Stimulated activated CD8-positive, alpha-beta memory T cell treated with anti-CD3 and anti-CD28 coated beads, Interleukin-12 subunit alpha, Interleukin-12 subunit beta, amount 100 ng/mL, for 24 hours (primary cell): ENCODE results near the gene PROS1.
"Not testable (repeated sequence)": the region's sequence is repeated elsewhere in the genome, so short reads cannot be mapped to it uniquely, and the experiment has no call there.

ENCODE experiments used
- DNase-seq: peaks from one replicate; pipeline ENCODE4 v3.0.0-alpha.2; 2020; ENCODE audit errors: extremely low read depth

The PROS1 gene

DNA sequence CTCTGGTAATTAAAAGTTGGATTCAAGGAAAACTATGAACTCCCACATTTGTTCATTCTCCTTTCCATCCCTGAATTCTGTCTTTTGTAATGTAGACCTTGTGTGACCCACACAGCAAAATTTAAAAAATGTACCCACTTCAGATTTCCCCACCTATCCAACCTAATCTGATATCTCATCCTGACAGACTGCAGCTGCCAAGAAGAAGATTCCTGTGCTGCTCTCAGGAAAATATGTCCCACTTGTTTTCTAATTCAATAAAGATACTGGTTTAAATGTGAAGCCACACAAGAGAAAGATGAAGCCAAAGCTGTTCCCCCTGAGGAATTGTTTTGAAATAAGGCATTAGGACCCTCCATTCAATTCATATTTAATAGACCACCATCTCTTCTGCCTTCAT, 100.3 kb downstream of the PROS1 start:
- not testable (repeated sequence) for DNase-seq

DNA sequence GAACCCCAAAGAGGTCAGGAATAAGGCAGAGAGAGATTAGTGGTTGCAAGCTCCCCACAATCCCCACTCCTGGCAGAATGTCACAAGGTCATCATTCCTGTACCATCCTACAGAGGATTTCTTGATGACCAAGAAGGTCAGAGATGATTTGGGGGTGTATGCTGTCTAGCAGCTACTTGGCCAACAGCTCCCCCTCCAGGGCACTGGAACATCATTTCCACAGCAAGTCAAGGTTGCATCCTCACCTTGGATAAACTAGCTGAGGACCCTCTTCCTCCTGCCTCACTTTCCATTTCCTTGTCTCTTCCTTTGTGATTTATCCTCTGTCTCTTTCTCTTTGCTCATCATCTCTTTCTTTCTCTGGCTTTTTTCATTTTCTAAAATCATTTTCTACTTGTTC, 106.3 kb downstream of the PROS1 start:
- no peak for DNase-seq

DNA sequence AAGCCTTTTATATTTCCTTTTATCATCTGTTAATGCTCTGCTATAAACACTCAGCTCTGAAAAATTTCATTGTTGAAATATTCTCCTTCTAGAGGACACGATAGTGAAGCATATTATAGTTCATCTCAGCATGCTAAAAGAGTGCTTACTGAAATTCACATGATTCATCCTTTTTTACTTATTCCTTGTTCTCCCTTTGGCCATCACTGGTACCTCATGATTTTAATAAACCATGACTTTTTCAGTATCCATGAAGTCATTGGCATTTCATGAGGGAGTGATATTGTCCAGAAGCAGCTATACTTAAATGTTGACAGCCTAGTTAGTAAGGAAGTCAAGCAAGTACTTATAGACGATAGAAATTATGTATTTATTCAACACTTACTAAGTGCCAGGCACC, 112.7 kb downstream of the PROS1 start:
- no peak for DNase-seq

DNA sequence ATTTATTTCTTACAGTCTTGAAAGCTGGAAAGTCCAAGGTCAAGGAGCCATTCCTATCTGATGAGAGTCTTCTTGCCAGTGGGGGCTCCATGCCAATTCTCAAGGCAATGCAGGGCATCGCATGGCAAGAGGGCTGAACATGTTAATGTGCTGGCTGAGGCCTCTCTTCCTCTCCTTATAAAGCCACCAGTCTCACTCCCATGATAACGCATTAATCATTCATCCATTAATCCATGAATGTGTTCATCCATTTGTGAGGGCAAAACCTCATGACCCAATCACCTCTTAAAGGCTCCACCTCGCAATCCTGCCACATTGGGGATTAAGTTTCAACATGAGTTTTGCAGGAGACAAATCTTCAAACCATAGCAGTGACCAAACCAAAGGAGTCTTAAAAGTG, 118.3 kb downstream of the PROS1 start:
- no peak for DNase-seq

DNA sequence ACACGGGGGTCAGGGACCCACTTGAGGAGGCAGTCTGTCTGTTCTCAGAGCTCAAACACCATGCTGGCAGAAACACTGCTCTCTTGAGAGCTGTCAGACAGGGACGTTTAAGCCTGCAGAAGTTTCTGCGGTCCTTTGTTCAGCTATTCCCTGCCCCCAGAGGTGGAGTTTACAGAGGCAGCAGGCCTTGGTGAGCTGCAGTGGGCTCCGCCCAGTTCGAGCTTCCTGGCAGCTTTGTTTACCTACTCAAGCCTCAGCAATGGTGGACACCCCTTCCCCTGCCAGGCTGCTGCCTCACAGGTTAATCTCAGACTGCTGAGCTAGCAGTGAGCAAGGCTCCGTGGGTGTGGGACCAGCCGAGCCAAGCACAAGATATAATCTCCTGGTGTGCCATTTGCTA, 121.5 kb downstream of the PROS1 start:
- DNase-seq = not testable (repeated sequence)

DNA sequence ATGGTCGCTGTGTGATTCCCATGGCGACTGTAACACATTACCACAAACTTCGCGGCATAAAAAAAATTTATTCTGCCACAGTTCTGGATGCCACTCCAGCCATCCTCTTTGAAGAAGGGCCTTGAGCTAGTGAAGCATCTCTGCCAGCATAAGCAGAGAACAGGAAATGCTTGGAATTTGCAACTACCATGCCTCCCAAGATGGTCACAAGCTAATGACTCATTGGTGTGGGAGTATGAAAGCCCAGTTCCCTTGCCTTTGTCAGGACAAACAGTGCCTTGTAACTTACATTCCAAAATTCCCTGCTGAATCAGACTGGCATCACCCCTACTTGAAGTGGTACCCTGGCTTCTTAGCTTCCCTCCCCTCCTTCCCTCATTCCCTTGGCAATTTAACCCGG, 129.7 kb downstream of the PROS1 start:
- no peak for DNase-seq

DNA sequence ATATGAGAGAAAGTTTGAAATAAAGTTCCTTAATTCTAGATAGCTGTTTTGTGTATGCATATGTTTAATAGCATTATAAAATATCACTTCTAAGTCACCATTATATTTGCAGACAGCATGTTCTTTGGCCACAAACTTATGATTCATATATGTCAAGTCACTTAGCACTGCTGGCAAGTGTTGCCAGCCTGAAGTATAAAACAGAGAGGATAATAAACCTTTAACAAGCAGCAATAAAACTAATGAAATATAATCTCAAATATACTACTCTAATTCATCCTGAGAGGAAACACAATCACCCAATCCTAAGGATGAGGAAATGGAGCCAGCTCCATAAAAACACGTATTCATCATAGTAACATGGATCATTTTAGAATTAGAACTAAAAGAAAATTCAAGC, 134.5 kb downstream of the PROS1 start:
- not testable (repeated sequence) for DNase-seq
